Measurements from ENCODE around the gene WNT7A.

DNA sequence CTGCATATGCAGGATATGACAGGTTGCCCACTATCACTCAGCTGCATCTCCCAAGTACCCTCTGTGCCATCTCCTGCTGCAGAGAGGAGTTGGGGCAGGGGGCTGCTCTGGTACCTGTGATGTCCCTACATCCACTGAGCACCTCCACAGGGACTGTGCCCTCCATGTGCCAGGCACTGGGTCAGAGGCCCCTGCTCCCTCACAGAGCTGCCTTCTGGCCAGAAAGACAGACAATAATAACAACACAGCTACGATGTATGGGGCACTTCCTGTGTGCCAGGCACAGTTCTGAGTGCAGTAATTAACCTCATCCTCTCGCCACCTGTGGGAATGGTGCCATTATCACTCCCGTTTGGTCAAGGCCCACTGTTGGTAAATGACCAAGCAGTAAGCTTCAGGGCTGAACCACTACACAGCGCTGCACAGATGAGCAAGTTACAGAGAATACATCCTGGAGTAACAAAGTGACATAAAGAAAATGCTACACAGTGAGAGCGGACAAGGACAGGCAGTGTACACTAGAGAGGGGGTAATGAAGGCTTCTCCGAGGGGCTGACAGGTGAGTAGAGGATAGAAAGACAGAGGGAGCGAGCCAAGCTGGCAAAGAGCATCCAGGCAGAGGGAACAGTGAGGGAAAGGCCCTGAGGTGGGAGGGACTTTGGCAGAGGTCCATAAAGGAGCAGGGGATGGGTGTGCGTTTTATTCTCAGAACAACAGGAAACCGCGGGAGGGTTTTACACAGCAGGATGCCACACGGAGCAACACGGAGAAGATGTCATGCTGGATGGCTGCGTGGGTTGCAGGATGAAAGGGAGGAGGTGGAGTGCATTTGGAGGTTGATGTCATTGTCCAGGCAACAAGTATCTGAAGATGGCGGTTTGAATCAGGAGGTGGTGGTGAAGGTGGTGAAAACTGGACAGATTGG lies 13.6 kb downstream of the WNT7A start:
- TF ChIP-seq, protein P1, sequence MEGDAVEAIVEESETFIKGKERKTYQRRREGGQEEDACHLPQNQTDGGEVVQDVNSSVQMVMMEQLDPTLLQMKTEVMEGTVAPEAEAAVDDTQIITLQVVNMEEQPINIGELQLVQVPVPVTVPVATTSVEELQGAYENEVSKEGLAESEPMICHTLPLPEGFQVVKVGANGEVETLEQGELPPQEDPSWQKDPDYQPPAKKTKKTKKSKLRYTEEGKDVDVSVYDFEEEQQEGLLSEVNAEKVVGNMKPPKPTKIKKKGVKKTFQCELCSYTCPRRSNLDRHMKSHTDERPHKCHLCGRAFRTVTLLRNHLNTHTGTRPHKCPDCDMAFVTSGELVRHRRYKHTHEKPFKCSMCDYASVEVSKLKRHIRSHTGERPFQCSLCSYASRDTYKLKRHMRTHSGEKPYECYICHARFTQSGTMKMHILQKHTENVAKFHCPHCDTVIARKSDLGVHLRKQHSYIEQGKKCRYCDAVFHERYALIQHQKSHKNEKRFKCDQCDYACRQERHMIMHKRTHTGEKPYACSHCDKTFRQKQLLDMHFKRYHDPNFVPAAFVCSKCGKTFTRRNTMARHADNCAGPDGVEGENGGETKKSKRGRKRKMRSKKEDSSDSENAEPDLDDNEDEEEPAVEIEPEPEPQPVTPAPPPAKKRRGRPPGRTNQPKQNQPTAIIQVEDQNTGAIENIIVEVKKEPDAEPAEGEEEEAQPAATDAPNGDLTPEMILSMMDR (conservative IDR thresholded peaks at IDR 0.05; ENCODE audit: low read length) = no peak
- no peak for TF ChIP-seq EZH2phosphoT487 (IDR thresholded peaks at IDR 0.05; ENCODE audit: borderline replicate concordance)
